ENCODE results near the gene SLC35A3.

SLC35A3 gene

GRCh38 chr1:99978218-99978617 is 8.4 kb downstream of the SLC35A3 start:
- Histone ChIP-seq H3K9me3 (replicated peaks in 1 of 2; ENCODE audit: control insufficient read depth in 2 of 2, insufficient read depth in 1 of 2, low read depth in 1 of 2, low read length in 2 of 2) (no peaks in the 10 kb centered on the region), H3K4ac (ENCODE audit: low read length) (no peak overlapping the region), H3K79me1 (ENCODE audit: low read depth, low read length) (no peaks in the 10 kb centered on the region), H2BK120ac (ENCODE audit: low read depth, low read length) (no peak overlapping the region), H2BK15ac (ENCODE audit: low read length) (no peak overlapping the region), H3K9ac (ENCODE audit: low read depth, low read length, poor library complexity) (no peak overlapping the region), H2BK12ac (ENCODE audit: low read length) (no peak overlapping the region), H3K4me1 (ENCODE audit: control insufficient read depth in 2 of 2, insufficient read depth in 1 of 2, low read depth in 1 of 2, low read length in 2 of 2) (no peaks in the 10 kb centered on the region), H3K23ac (ENCODE audit: low read depth, low read length, poor library complexity) (no peak overlapping the region), H2AFZ (ENCODE audit: low read length) (no peak overlapping the region), H3K14ac (ENCODE audit: low read length) (no peak overlapping the region), H3K36me3 (replicated peaks in 1 of 2; ENCODE audit: control insufficient read depth in 2 of 2, insufficient read depth in 2 of 2, low read length in 2 of 2) (peaks cover 0 to 21% of the 10 kb centered on the region in 2 donors), H3K18ac (ENCODE audit: low read length) (no peak overlapping the region), H4K8ac (ENCODE audit: low read depth, low read length) (no peak overlapping the region), H2BK5ac (ENCODE audit: low read length) (no peak overlapping the region), H3K27ac (replicated peaks; ENCODE audit: low read length) (no peak overlapping the region), H3K27me3 (ENCODE audit: control insufficient read depth in 3 of 3, insufficient read depth in 3 of 3, low read depth in 1 of 3, low read length in 3 of 3) (no peaks in the 10 kb centered on the region), H2AK5ac (ENCODE audit: low read depth, low read length) (no peak overlapping the region), H3K4me2 (ENCODE audit: insufficient read depth, low read length, poor library complexity, severe bottlenecking) (no peak overlapping the region), H4K91ac (ENCODE audit: low read depth, low read length, poor library complexity) (no peak overlapping the region), H3K4me3 (ENCODE audit: low read length in 2 of 2) (no peak overlapping the region)
- no CpG with 5 or more reads among the region's 2 CpGs for WGBS, 2 donors (ENCODE audit: extremely low coverage in 2 of 2, insufficient read length in 2 of 2, insufficient replicate concordance in 1 of 2)
- no peak for DNase-seq (ENCODE audit: low spot score)

- H4K8ac ChIP-seq (ENCODE audit: low read depth, low read length) = no peak overlapping the region
- H2BK15ac ChIP-seq (ENCODE audit: low read length) = no peak overlapping the region
- H3K23ac ChIP-seq (ENCODE audit: low read depth, low read length, poor library complexity) = no peak overlapping the region
- peaks cover 0 to 21% of the 10 kb centered on the region in 2 donors for H3K36me3 ChIP-seq (replicated peaks in 1 of 2; ENCODE audit: control insufficient read depth in 2 of 2, insufficient read depth in 2 of 2, low read length in 2 of 2)
- H2AK5ac ChIP-seq (ENCODE audit: low read depth, low read length) = no peak overlapping the region
- no peak overlapping the region for H2AFZ ChIP-seq (ENCODE audit: low read length)
- no peak overlapping the region for H3K14ac ChIP-seq (ENCODE audit: low read length)
- H3K9me3 ChIP-seq (replicated peaks in 1 of 2; ENCODE audit: control insufficient read depth in 2 of 2, insufficient read depth in 1 of 2, low read depth in 1 of 2, low read length in 2 of 2) = no peaks in the 10 kb centered on the region
- H3K27me3 ChIP-seq (ENCODE audit: control insufficient read depth in 3 of 3, insufficient read depth in 3 of 3, low read depth in 1 of 3, low read length in 3 of 3) = no peaks in the 10 kb centered on the region
- no peak overlapping the region for H3K4me2 ChIP-seq (ENCODE audit: insufficient read depth, low read length, poor library complexity, severe bottlenecking)
- no peaks in the 10 kb centered on the region for H3K4me1 ChIP-seq (ENCODE audit: control insufficient read depth in 2 of 2, insufficient read depth in 1 of 2, low read depth in 1 of 2, low read length in 2 of 2)
- H3K4ac ChIP-seq (ENCODE audit: low read length) = no peak overlapping the region
- no peaks in the 10 kb centered on the region for H3K79me1 ChIP-seq (ENCODE audit: low read depth, low read length)
- H3K18ac ChIP-seq (ENCODE audit: low read length) = no peak overlapping the region
- H2BK12ac ChIP-seq (ENCODE audit: low read length) = no peak overlapping the region
- no peak overlapping the region for H2BK120ac ChIP-seq (ENCODE audit: low read depth, low read length)
- no peak overlapping the region for H3K27ac ChIP-seq (replicated peaks; ENCODE audit: low read length)
- H3K4me3 ChIP-seq (ENCODE audit: low read length in 2 of 2) = no peak overlapping the region
- DNase-seq (ENCODE audit: low spot score) = no peak
- H4K91ac ChIP-seq (ENCODE audit: low read depth, low read length, poor library complexity) = no peak overlapping the region
- H3K9ac ChIP-seq (ENCODE audit: low read depth, low read length, poor library complexity) = no peak overlapping the region
- H2BK5ac ChIP-seq (ENCODE audit: low read length) = no peak overlapping the region
These were observed 9.3 kb downstream of the SLC35A3 start for GRCh38 chr1:99979091-99979490.

- Histone ChIP-seq H2BK5ac (ENCODE audit: low read length) (no peak overlapping the region), H2BK15ac (ENCODE audit: low read length) (no peak overlapping the region), H2AK5ac (ENCODE audit: low read depth, low read length) (no peak overlapping the region), H3K4me2 (ENCODE audit: insufficient read depth, low read length, poor library complexity, severe bottlenecking) (no peak overlapping the region), H3K9me3 (replicated peaks in 1 of 2; ENCODE audit: control insufficient read depth in 2 of 2, insufficient read depth in 1 of 2, low read depth in 1 of 2, low read length in 2 of 2) (no peaks in the 10 kb centered on the region), H3K36me3 (replicated peaks in 1 of 2; ENCODE audit: control insufficient read depth in 2 of 2, insufficient read depth in 2 of 2, low read length in 2 of 2) (peaks cover 0 to 8% of the 10 kb centered on the region in 2 donors), H4K91ac (ENCODE audit: low read depth, low read length, poor library complexity) (no peak overlapping the region), H3K18ac (ENCODE audit: low read length) (no peak overlapping the region), H2BK120ac (ENCODE audit: low read depth, low read length) (no peak overlapping the region), H2BK12ac (ENCODE audit: low read length) (no peak overlapping the region), H3K27me3 (ENCODE audit: control insufficient read depth in 3 of 3, insufficient read depth in 3 of 3, low read depth in 1 of 3, low read length in 3 of 3) (no peaks in the 10 kb centered on the region), H4K8ac (ENCODE audit: low read depth, low read length) (no peak overlapping the region), H3K4ac (ENCODE audit: low read length) (no peak overlapping the region), H3K9ac (ENCODE audit: low read depth, low read length, poor library complexity) (no peak overlapping the region), H3K79me1 (ENCODE audit: low read depth, low read length) (no peaks in the 10 kb centered on the region), H3K4me1 (ENCODE audit: control insufficient read depth in 2 of 2, insufficient read depth in 1 of 2, low read depth in 1 of 2, low read length in 2 of 2) (no peaks in the 10 kb centered on the region), H3K23ac (ENCODE audit: low read depth, low read length, poor library complexity) (no peak overlapping the region), H3K4me3 (ENCODE audit: low read length in 2 of 2) (no peak overlapping the region), H3K27ac (replicated peaks; ENCODE audit: low read length) (no peak overlapping the region), H2AFZ (ENCODE audit: low read length) (no peak overlapping the region), H3K14ac (ENCODE audit: low read length) (no peak overlapping the region)
- DNase-seq (ENCODE audit: low spot score) = no peak
These were observed 11.1 kb downstream of the SLC35A3 start for GRCh38 chr1:99980928-99981327.

- no peak overlapping the region for H2BK5ac ChIP-seq (ENCODE audit: low read length)
- no peaks in the 10 kb centered on the region for H3K79me1 ChIP-seq (ENCODE audit: low read depth, low read length)
- H3K23ac ChIP-seq (ENCODE audit: low read depth, low read length, poor library complexity) = no peak overlapping the region
- DNase-seq (ENCODE audit: low spot score) = no peak
- H3K14ac ChIP-seq (ENCODE audit: low read length) = no peak overlapping the region
- no peak overlapping the region for H3K4ac ChIP-seq (ENCODE audit: low read length)
- no peaks in the 10 kb centered on the region for H3K27me3 ChIP-seq (ENCODE audit: control insufficient read depth in 3 of 3, insufficient read depth in 3 of 3, low read depth in 1 of 3, low read length in 3 of 3)
- H3K18ac ChIP-seq (ENCODE audit: low read length) = no peak overlapping the region
- no peak overlapping the region for H2AK5ac ChIP-seq (ENCODE audit: low read depth, low read length)
- no peak overlapping the region for H3K27ac ChIP-seq (replicated peaks; ENCODE audit: low read length)
- H2BK12ac ChIP-seq (ENCODE audit: low read length) = no peak overlapping the region
- no peak overlapping the region for H3K9ac ChIP-seq (ENCODE audit: low read depth, low read length, poor library complexity)
- H2BK120ac ChIP-seq (ENCODE audit: low read depth, low read length) = no peak overlapping the region
- no peak overlapping the region for H4K91ac ChIP-seq (ENCODE audit: low read depth, low read length, poor library complexity)
- H3K4me1 ChIP-seq (ENCODE audit: control insufficient read depth in 2 of 2, insufficient read depth in 1 of 2, low read depth in 1 of 2, low read length in 2 of 2) = no peaks in the 10 kb centered on the region
- H2BK15ac ChIP-seq (ENCODE audit: low read length) = no peak overlapping the region
- no peak overlapping the region for H3K4me3 ChIP-seq (ENCODE audit: low read length in 2 of 2)
- WGBS, 2 donors (ENCODE audit: extremely low coverage in 2 of 2, insufficient read length in 2 of 2, insufficient replicate concordance in 1 of 2) = no CpG with 5 or more reads among the region's 2 CpGs
- no peak overlapping the region for H4K8ac ChIP-seq (ENCODE audit: low read depth, low read length)
- no peaks in the 10 kb centered on the region for H3K36me3 ChIP-seq (replicated peaks in 1 of 2; ENCODE audit: control insufficient read depth in 2 of 2, insufficient read depth in 2 of 2, low read length in 2 of 2)
- H3K4me2 ChIP-seq (ENCODE audit: insufficient read depth, low read length, poor library complexity, severe bottlenecking) = no peak overlapping the region
- peaks cover 0 to 4% of the 10 kb centered on the region in 2 donors for H3K9me3 ChIP-seq (replicated peaks in 1 of 2; ENCODE audit: control insufficient read depth in 2 of 2, insufficient read depth in 1 of 2, low read depth in 1 of 2, low read length in 2 of 2)
- no peak overlapping the region for H2AFZ ChIP-seq (ENCODE audit: low read length)
These were observed 16.9 kb downstream of the SLC35A3 start for GRCh38 chr1:99986656-99987225.
